ENCODE results near the gene FBXL7.

Gene FBXL7

GRCh38 chr5:15533129-15533893 lies 33.3 kb downstream of the FBXL7 start:
- H3F3A ChIP-seq (ENCODE audit: insufficient read depth): no peaks in the 10 kb centered on the region
- no peaks in the 10 kb centered on the region for H4K20me1 ChIP-seq (ENCODE audit: low read depth, low read length)
- no peak overlapping the region for H3K27ac ChIP-seq (ENCODE audit: low read depth, low read length)
- TF ChIP-seq, protein P1, sequence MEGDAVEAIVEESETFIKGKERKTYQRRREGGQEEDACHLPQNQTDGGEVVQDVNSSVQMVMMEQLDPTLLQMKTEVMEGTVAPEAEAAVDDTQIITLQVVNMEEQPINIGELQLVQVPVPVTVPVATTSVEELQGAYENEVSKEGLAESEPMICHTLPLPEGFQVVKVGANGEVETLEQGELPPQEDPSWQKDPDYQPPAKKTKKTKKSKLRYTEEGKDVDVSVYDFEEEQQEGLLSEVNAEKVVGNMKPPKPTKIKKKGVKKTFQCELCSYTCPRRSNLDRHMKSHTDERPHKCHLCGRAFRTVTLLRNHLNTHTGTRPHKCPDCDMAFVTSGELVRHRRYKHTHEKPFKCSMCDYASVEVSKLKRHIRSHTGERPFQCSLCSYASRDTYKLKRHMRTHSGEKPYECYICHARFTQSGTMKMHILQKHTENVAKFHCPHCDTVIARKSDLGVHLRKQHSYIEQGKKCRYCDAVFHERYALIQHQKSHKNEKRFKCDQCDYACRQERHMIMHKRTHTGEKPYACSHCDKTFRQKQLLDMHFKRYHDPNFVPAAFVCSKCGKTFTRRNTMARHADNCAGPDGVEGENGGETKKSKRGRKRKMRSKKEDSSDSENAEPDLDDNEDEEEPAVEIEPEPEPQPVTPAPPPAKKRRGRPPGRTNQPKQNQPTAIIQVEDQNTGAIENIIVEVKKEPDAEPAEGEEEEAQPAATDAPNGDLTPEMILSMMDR (IDR thresholded peaks at IDR 0.05; ENCODE audit: insufficient read depth, low read length, poor library complexity, severe bottlenecking): no peak
- TF ChIP-seq EZH2phosphoT487 (conservative IDR thresholded peaks at IDR 0.05; ENCODE audit: low read length): no peak
- no peak overlapping the region for H2AFZ ChIP-seq (ENCODE audit: low read depth, low read length, severe bottlenecking)
- no peak overlapping the region for H3K4me3 ChIP-seq (ENCODE audit: insufficient read depth, low read length, poor library complexity, severe bottlenecking)
- H3K79me2 ChIP-seq (ENCODE audit: insufficient read depth, low read length): no peaks in the 10 kb centered on the region
- no peaks in the 10 kb centered on the region; the same call in 1 of the 2 replicates for H3K9me3 ChIP-seq (ENCODE audit: insufficient read depth, low read length)
- H3K27me3 ChIP-seq (ENCODE audit: low read length): no peaks in the 10 kb centered on the region
- H3K36me3 ChIP-seq (ENCODE audit: low read length): no peaks in the 10 kb centered on the region
- H3K9ac ChIP-seq (ENCODE audit: low read length): no peak overlapping the region
- H3K9me2 ChIP-seq (replicated peaks; ENCODE audit: insufficient read depth, low read length): 0 out of 2 replicates have a peak, but pooled peaks cover 6% of the 10 kb centered on the region
- H3K4me2 ChIP-seq (ENCODE audit: low read depth, low read length, poor library complexity, severe bottlenecking): no peak overlapping the region

DNA sequence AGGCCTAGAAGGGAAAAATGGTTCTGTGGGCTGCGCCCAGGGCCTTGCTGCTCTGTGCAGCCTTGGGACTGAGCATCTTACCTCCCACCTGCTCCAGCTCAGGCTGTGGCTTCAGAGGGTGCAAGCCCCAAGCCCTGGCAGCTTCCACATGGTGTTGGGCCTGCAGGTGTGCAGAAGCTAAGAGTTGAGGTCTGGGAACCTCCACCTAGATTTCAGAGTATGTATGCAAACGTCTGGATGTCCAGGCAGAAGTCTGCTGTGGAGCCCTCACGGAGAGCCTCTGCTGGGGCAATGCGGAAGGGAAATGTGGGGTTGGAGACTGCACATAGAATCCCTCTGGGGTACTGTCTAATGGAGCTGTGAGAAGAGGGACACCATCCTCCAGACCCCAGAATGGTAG lies 36.0 kb downstream of the FBXL7 start:
- Histone ChIP-seq H3K27ac (ENCODE audit: low read depth, low read length) (no peak overlapping the region), H3K27me3 (ENCODE audit: low read length) (no peaks in the 10 kb centered on the region), H3K79me2 (ENCODE audit: insufficient read depth, low read length) (no peaks in the 10 kb centered on the region), H3K4me2 (ENCODE audit: low read depth, low read length, poor library complexity, severe bottlenecking) (no peak overlapping the region), H3K9ac (ENCODE audit: low read length) (no peak overlapping the region), H3F3A (ENCODE audit: insufficient read depth) (no peaks in the 10 kb centered on the region), H4K20me1 (ENCODE audit: low read depth, low read length) (no peaks in the 10 kb centered on the region), H3K9me2 (replicated peaks; ENCODE audit: insufficient read depth, low read length) (0 out of 2 replicates have a peak, but pooled peaks cover 6% of the 10 kb centered on the region), H3K9me3 (ENCODE audit: insufficient read depth, low read length) (no peaks in the 10 kb centered on the region; the same call in 1 of the 2 replicates), H3K36me3 (ENCODE audit: low read length) (no peaks in the 10 kb centered on the region), H2AFZ (ENCODE audit: low read depth, low read length, severe bottlenecking) (no peak overlapping the region), H3K4me3 (ENCODE audit: insufficient read depth, low read length, poor library complexity, severe bottlenecking) (no peak overlapping the region)
- TF ChIP-seq, protein P1 (IDR thresholded peaks at IDR 0.05; ENCODE audit: insufficient read depth, low read length, poor library complexity, severe bottlenecking): no peak
- no peak for TF ChIP-seq EZH2phosphoT487 (conservative IDR thresholded peaks at IDR 0.05; ENCODE audit: low read length)

DNA sequence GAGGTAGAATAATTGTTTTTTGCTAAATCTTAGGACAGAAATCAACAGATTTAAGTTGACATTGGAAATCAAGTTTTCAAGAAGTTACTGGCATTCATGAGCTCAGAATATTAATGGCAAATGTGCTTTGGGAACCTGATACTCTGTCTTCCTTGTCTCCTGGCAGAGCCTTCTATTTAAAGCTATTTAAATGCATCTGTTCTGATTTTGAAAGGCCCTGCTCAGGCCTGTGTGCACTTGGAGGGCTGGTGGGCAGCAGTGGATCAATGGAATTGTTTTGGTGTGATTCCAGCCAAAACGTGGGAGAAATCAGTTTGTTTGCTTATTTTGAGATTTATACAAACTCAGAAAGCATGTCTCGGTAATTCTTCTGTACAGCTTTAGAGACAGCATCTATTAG lies 38.5 kb downstream of the FBXL7 start:
- H4K20me1 ChIP-seq (ENCODE audit: low read depth, low read length): no peaks in the 10 kb centered on the region
- no peak overlapping the region for H2AFZ ChIP-seq (ENCODE audit: low read depth, low read length, severe bottlenecking)
- H3F3A ChIP-seq (ENCODE audit: insufficient read depth): no peaks in the 10 kb centered on the region
- H3K9ac ChIP-seq (ENCODE audit: low read length): no peak overlapping the region
- no peaks in the 10 kb centered on the region for H3K79me2 ChIP-seq (ENCODE audit: insufficient read depth, low read length)
- no peak overlapping the region for H3K4me2 ChIP-seq (ENCODE audit: low read depth, low read length, poor library complexity, severe bottlenecking)
- H3K27me3 ChIP-seq (ENCODE audit: low read length): no peaks in the 10 kb centered on the region
- no peak overlapping the region for H3K4me3 ChIP-seq (ENCODE audit: insufficient read depth, low read length, poor library complexity, severe bottlenecking)
- TF ChIP-seq, protein P1 (IDR thresholded peaks at IDR 0.05; ENCODE audit: insufficient read depth, low read length, poor library complexity, severe bottlenecking): no peak
- no peak for TF ChIP-seq EZH2phosphoT487 (conservative IDR thresholded peaks at IDR 0.05; ENCODE audit: low read length)
- no peak overlapping the region for H3K27ac ChIP-seq (ENCODE audit: low read depth, low read length)
- H3K36me3 ChIP-seq (ENCODE audit: low read length): no peaks in the 10 kb centered on the region
- no peaks in the 10 kb centered on the region for H3K9me3 ChIP-seq (ENCODE audit: insufficient read depth, low read length)
- H3K9me2 ChIP-seq (replicated peaks; ENCODE audit: insufficient read depth, low read length): 0 out of 2 replicates have a peak, but pooled peaks cover 6% of the 10 kb centered on the region
